Measurements from ENCODE around the gene COL5A1. TPM values are rescaled to one million over a fixed set of nuclear protein-coding genes. Genes with fewer than 3 reads are reported as not detected.

Gene COL5A1
- polyA plus RNA-seq, 1 donor (not counting 4 experiments of a cell fraction or from before 2014, with no cell fraction given): 3.1 TPM

DNA sequence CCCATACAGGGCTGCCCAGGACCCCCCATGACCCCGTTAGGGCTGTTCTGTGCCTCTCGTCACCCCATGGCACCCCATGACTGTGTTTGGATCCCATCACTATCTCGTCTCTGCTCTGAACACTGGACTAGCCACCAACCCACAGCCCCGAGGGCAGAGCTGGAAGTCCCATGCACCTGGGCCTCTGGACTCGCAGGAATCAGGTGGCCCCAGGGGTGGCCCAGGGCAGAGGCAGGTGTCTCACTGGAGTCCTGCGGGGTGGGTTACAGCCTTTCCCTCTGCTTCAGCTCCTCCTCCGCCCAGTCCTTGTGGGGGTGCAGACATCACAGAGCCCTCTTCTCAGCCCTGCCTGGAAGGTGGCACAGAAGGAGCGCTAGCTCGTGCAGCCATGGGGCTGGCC, 79.7 kb downstream of the COL5A1 start:
- Histone ChIP-seq H3K4me2 (ENCODE audit: control insufficient read depth, extremely low read depth, insufficient read depth, low read depth, low read length) (no peak overlapping the region), H3K79me2 (ENCODE audit: control insufficient read depth, insufficient read depth, low read length) (no peaks in the 10 kb centered on the region), H2AFZ (ENCODE audit: control insufficient read depth, low read length) (no peak overlapping the region), H3K27me3 (ENCODE audit: control insufficient read depth, extremely low read depth, insufficient read depth, low read length) (no peaks in the 10 kb centered on the region), H3K9me1 (ENCODE audit: control insufficient read depth, extremely low read depth, insufficient read depth, low read length) (no peaks in the 10 kb centered on the region), H3K9me3 (ENCODE audit: control insufficient read depth, low read depth, low read length) (no peaks in the 10 kb centered on the region), H4K20me1 (ENCODE audit: control insufficient read depth, extremely low read depth, insufficient read depth, low read length) (no peaks in the 10 kb centered on the region), H3K9ac (ENCODE audit: control insufficient read depth, extremely low read depth, insufficient read depth, low read length) (no peak overlapping the region), H3K4me1 (ENCODE audit: control insufficient read depth, extremely low read depth, insufficient read depth, low read length) (no peaks in the 10 kb centered on the region), H3K36me3 (ENCODE audit: control insufficient read depth in 2 of 2, extremely low read depth in 1 of 2, insufficient read depth in 2 of 2, low read length in 2 of 2) (peaks cover 0 to under 1% of the 10 kb centered on the region in 2 experiments), H3K27ac (ENCODE audit: control insufficient read depth, insufficient read depth, low read length) (no peak overlapping the region), H3K4me3 (ENCODE audit: control insufficient read depth in 2 of 3, extremely low read depth in 1 of 3, insufficient read depth in 2 of 3, low read depth in 1 of 3, low read length in 3 of 3) (no peak overlapping the region)
- TF ChIP-seq, protein P1, sequence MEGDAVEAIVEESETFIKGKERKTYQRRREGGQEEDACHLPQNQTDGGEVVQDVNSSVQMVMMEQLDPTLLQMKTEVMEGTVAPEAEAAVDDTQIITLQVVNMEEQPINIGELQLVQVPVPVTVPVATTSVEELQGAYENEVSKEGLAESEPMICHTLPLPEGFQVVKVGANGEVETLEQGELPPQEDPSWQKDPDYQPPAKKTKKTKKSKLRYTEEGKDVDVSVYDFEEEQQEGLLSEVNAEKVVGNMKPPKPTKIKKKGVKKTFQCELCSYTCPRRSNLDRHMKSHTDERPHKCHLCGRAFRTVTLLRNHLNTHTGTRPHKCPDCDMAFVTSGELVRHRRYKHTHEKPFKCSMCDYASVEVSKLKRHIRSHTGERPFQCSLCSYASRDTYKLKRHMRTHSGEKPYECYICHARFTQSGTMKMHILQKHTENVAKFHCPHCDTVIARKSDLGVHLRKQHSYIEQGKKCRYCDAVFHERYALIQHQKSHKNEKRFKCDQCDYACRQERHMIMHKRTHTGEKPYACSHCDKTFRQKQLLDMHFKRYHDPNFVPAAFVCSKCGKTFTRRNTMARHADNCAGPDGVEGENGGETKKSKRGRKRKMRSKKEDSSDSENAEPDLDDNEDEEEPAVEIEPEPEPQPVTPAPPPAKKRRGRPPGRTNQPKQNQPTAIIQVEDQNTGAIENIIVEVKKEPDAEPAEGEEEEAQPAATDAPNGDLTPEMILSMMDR (optimal IDR thresholded peaks at IDR 0.05 in 1 of 3, IDR thresholded peaks at IDR 0.05 in 1 of 3, conservative IDR thresholded peaks at IDR 0.05 in 1 of 3; ENCODE audit: extremely low read depth in 1 of 3, insufficient read depth in 2 of 3, low read length in 3 of 3): no peak
- TF ChIP-seq EZH2 (IDR thresholded peaks at IDR 0.05; ENCODE audit: low read length): no peak
- no peak for DNase-seq (ENCODE audit: low read depth, low spot score)
- no peak for FAIRE-seq
- dilution Hi-C loops (cut with MboI; ENCODE audit: extremely low pct_ligation_motif_present, low sequenced_read_pairs): no loop called here

DNA sequence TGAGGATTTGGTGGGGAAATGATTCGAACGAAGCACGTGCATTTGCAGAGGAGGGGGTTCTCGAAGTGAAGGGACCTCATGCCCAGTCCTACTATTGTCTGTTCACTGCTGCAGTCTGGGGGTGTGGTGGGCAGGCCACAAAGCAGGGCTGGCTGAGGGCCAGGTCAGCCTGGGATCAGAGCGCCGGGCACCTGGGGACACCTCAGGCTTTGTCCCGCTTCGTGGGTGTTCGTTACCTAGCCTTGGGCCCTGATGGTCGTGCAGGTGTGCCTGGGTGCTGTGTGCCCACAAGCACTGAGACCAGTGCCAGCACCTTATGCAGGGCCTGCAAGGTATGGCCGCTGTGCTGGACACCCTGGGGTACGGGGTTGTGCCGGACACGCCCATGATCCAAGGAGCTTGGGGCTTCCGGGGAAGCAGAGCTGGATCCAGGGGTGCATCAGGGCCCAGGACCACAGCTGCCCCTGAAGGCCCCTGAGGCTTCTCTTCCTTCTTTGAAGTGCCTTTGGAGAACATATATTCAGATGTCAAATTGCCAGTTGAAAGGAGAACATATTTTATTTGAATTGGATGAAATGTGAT, 80.6 kb downstream of the COL5A1 start:
- Histone ChIP-seq H3K9ac (ENCODE audit: control insufficient read depth, extremely low read depth, insufficient read depth, low read length) (no peak overlapping the region), H3K4me3 (ENCODE audit: control insufficient read depth in 2 of 3, extremely low read depth in 1 of 3, insufficient read depth in 2 of 3, low read depth in 1 of 3, low read length in 3 of 3) (no peak overlapping the region), H3K27me3 (ENCODE audit: control insufficient read depth, extremely low read depth, insufficient read depth, low read length) (no peaks in the 10 kb centered on the region), H3K4me1 (ENCODE audit: control insufficient read depth, extremely low read depth, insufficient read depth, low read length) (no peaks in the 10 kb centered on the region), H3K9me3 (ENCODE audit: control insufficient read depth, low read depth, low read length) (no peaks in the 10 kb centered on the region), H3K36me3 (ENCODE audit: control insufficient read depth in 2 of 2, extremely low read depth in 1 of 2, insufficient read depth in 2 of 2, low read length in 2 of 2) (no peaks in the 10 kb centered on the region), H4K20me1 (ENCODE audit: control insufficient read depth, extremely low read depth, insufficient read depth, low read length) (no peaks in the 10 kb centered on the region), H3K27ac (ENCODE audit: control insufficient read depth, insufficient read depth, low read length) (no peak overlapping the region), H2AFZ (ENCODE audit: control insufficient read depth, low read length) (no peak overlapping the region), H3K79me2 (ENCODE audit: control insufficient read depth, insufficient read depth, low read length) (no peaks in the 10 kb centered on the region), H3K9me1 (ENCODE audit: control insufficient read depth, extremely low read depth, insufficient read depth, low read length) (no peaks in the 10 kb centered on the region), H3K4me2 (ENCODE audit: control insufficient read depth, extremely low read depth, insufficient read depth, low read depth, low read length) (no peak overlapping the region)
- DNase-seq (ENCODE audit: low read depth, low spot score) (no peak), FAIRE-seq (no peak)
- dilution Hi-C loops (cut with MboI; ENCODE audit: extremely low pct_ligation_motif_present, low sequenced_read_pairs): no loop called here
- TF ChIP-seq EZH2 (IDR thresholded peaks at IDR 0.05; ENCODE audit: low read length): no peak
- TF ChIP-seq, protein P1 (optimal IDR thresholded peaks at IDR 0.05 in 1 of 3, IDR thresholded peaks at IDR 0.05 in 1 of 3, conservative IDR thresholded peaks at IDR 0.05 in 1 of 3; ENCODE audit: extremely low read depth in 1 of 3, insufficient read depth in 2 of 3, low read length in 3 of 3): no peak
